Measurements from ENCODE around the gene PEX10. TPM values are rescaled to one million over a fixed set of nuclear protein-coding genes. Genes with fewer than 3 reads are reported as not detected.

The PEX10 gene
- total and polyA plus RNA-seq, 10 of the 15 experiments (the other 5 are each of a cell fraction or from before 2014, with no cell fraction given), result 0.24 to 24.9 (median 16.8) TPM; not detected in 1

GRCh38 chr1:2415801-2416208 is 3.4 kb upstream of the PEX10 start:
- ChIA-PET CTCF (interaction anchor here (0.8 to 3.4 kb wide), 13 partner anchors 14 to 377 kb away, joined by 3 to 37 read pairs (median 5); partner anchors contain the start of genes PANK4 and TNFRSF14), RAD21 (ENCODE audit: unreplicated experiment) (interaction anchor here (0.7 to 3.2 kb wide), 9 partner anchors 64 to 221 kb away, joined by 3 to 46 read pairs (median 4); partner anchors contain the start of gene PANK4), SMC1A (ENCODE audit: uncharacterized antibody, unreplicated experiment) (interaction anchor here (0.6 to 2.6 kb wide), 8 partner anchors 8 to 373 kb away, joined by 3 to 21 read pairs (median 4); partner anchors contain the start of genes PANK4 and PRXL2B), POLR2A (interaction anchor here (0.5 to 2.7 kb wide), 3 partner anchors 9 to 221 kb away, joined by 3 to 18 read pairs (median 5); partner anchors contain the start of gene FAAP20)
- Histone ChIP-seq H3K36me3 (ENCODE audit: control insufficient read depth in 2 of 2, insufficient read depth in 2 of 2, low read length in 1 of 2) (no peaks in the 10 kb centered on the region), H2AFZ (ENCODE audit: control insufficient read depth, low read depth, low read length) (peak overlapping the region; percentile 40), H4K20me1 (ENCODE audit: control insufficient read depth, insufficient read depth) (no peaks in the 10 kb centered on the region), H3K4me2 (ENCODE audit: control insufficient read depth, insufficient read depth) (peak overlapping the region; percentile 87), H3K27me3 (replicated peaks in 1 of 2; ENCODE audit: control insufficient read depth in 2 of 2, insufficient read depth in 2 of 2, low read length in 1 of 2) (no peaks in the 10 kb centered on the region), H3K4me3 (peak overlapping the region; percentile 64; the same call in 1 of the 2 replicates), H3K9me3 (replicated peaks; ENCODE audit: control insufficient read depth, insufficient read depth, low read length) (no peaks in the 10 kb centered on the region), H3K79me2 (ENCODE audit: control insufficient read depth, insufficient read depth, low read length) (peaks cover 20% of the 10 kb centered on the region), H3K4me1 (ENCODE audit: control insufficient read depth, insufficient read depth, low read length) (peaks cover 27% of the 10 kb centered on the region), H3K27ac (ENCODE audit: control insufficient read depth, insufficient read depth) (peak overlapping the region; percentile 34; the same call in 1 of the 2 replicates), H3K9ac (ENCODE audit: control insufficient read depth, insufficient read depth, low read length) (peak overlapping the region; percentile 48; the same call in 1 of the 2 replicates)
- intact Hi-C loops (cut with micrococcal nuclease; ENCODE audit: unreplicated experiment) (loop anchor here (2.0 kb wide), 1 partner anchor 109 kb away; no protein-coding TSS in a partner anchor), in situ Hi-C loops (cut with MboI) (loop anchor here (10.0 kb wide), 1 partner anchor 379 kb away; no protein-coding TSS in a partner anchor)
- WGBS (ENCODE audit: insufficient coverage, insufficient replicate concordance, low lambda C conversion rate, missing lambda C conversion rate), result 2% methylated on average over 19 of the region's 19 CpGs
- no peak for DNase-seq (ENCODE audit: low read depth, low spot score)
- BruUV-seq (replicated peaks), result TSS peak; percentile 57
- ATAC-seq, result peak; percentile 9; the same call in 2 of the 3 replicates
- FAIRE-seq, result no peak
- peak; percentile 74 for TF ChIP-seq ZBTB40 (IDR thresholded peaks at IDR 0.05; ENCODE audit: borderline replicate concordance)
- peak; percentile 46; the same call in 1 of the 2 replicates for TF ChIP-seq TCF3 (IDR thresholded peaks at IDR 0.05; ENCODE audit: borderline replicate concordance, insufficient read depth, low read depth, low read length)
- no peak for TF ChIP-seq IRF5 (IDR thresholded peaks at IDR 0.05; ENCODE audit: borderline replicate concordance)
- no peak for TF ChIP-seq CBFB (IDR thresholded peaks at IDR 0.05; ENCODE audit: low read depth)
- TF ChIP-seq ZNF384 (IDR thresholded peaks at IDR 0.05; ENCODE audit: borderline replicate concordance, low read depth, low read length), result no peak
- no peak for TF ChIP-seq EED (IDR thresholded peaks at IDR 0.05; ENCODE audit: low read depth)
- TF ChIP-seq CHD1 (IDR thresholded peaks at IDR 0.05; ENCODE audit: low read depth, low read length), result no peak
- peak; percentile 5 to 18 (median 7); a peak in 2 of 6 replicates for TF ChIP-seq CTCF (IDR thresholded peaks at IDR 0.05 in 2 of 3, conservative IDR thresholded peaks at IDR 0.05 in 1 of 3; ENCODE audit: control insufficient read depth in 2 of 3, extremely low read depth in 1 of 3, insufficient read depth in 1 of 3, low read depth in 3 of 3, low read length in 3 of 3)
- no peak for TF ChIP-seq RUNX3 (IDR thresholded peaks at IDR 0.05; ENCODE audit: low read length)
- TF ChIP-seq MTA3 (IDR thresholded peaks at IDR 0.05; ENCODE audit: borderline replicate concordance, low read length), result no peak
- TF ChIP-seq ZBTB33 (IDR thresholded peaks at IDR 0.05), result no peak
- TF ChIP-seq POU2F2 (IDR thresholded peaks at IDR 0.05; ENCODE audit: borderline replicate concordance, low read depth, low read length), result no peak
- no peak for TF ChIP-seq TAF1 (IDR thresholded peaks at IDR 0.05; ENCODE audit: borderline replicate concordance, low read depth, low read length)
- TF ChIP-seq CBX3 (IDR thresholded peaks at IDR 0.05; ENCODE audit: borderline replicate concordance, low read depth), result no peak
